HepG2 (cell line): ENCODE data around the gene RINL. TPM values are rescaled to one million over a fixed set of nuclear protein-coding genes. Genes with fewer than 3 reads are reported as not detected.
A peak's percentile ranks its signal among the peaks of the same experiment; 100 is the strongest.

Experiments used
- ADNP ChIP-seq: sonication (generic); formaldehyde crosslinking; IDR thresholded peaks from 2 replicates; pipeline ENCODE4 v1.4.0; 2020; ENCODE audit warnings: missing genetic modification reagents
- EZH2 ChIP-seq: conservative IDR thresholded peaks from 2 replicates; pipeline ENCODE4 v1.6.1; 2012; ENCODE audit warnings: mild to moderate bottlenecking, low read depth, low read length, moderate library complexity
- HDAC1 ChIP-seq: sonication (generic); formaldehyde crosslinking; IDR thresholded peaks from 2 replicates; pipeline ENCODE4 v1.5.1; 2020; ENCODE audit warnings: mild to moderate bottlenecking, missing genetic modification reagents
- ISX ChIP-seq: sonication (generic); formaldehyde crosslinking; conservative IDR thresholded peaks from 2 replicates; pipeline ENCODE4 v1.5.0; 2020; ENCODE audit warnings: missing genetic modification reagents
- JUN ChIP-seq: sonication (generic); formaldehyde crosslinking; IDR thresholded peaks from 2 replicates; pipeline ENCODE4 v1.4.0; 2020; ENCODE audit warnings: mild to moderate bottlenecking, missing genetic modification reagents
- MYC ChIP-seq: sonication (generic); formaldehyde crosslinking; IDR thresholded peaks from 2 replicates; pipeline ENCODE4 v1.9.0; 2021; ENCODE audit warnings: missing genetic modification reagents, borderline replicate concordance
- PCBP1 ChIP-seq: fragments of 200-400 bp; formaldehyde crosslinking; IDR thresholded peaks from 2 replicates; pipeline ENCODE4 v1.6.1; 2017; ENCODE audit warnings: mild to moderate bottlenecking, low read depth, low read length, borderline replicate concordance
- PHF20 ChIP-seq: sonication (generic); formaldehyde crosslinking; IDR thresholded peaks from 2 replicates; pipeline ENCODE4 v1.5.0; 2020; ENCODE audit warnings: mild to moderate bottlenecking, missing genetic modification reagents
- POLR2AphosphoS5 ChIP-seq: IDR thresholded peaks from 2 replicates; pipeline ENCODE4 v1.6.1; 2012; ENCODE audit warnings: low read depth, low read length
- RCOR2 ChIP-seq: IDR thresholded peaks from 2 replicates; pipeline ENCODE4 v1.6.1; 2016; ENCODE audit warnings: missing biosample characterization, missing genetic modification reagents
- SSRP1 ChIP-seq: IDR thresholded peaks from 2 replicates; pipeline ENCODE4 v1.6.1; 2016; ENCODE audit warnings: control low read depth
- XRCC5 ChIP-seq: fragments of 200-400 bp; formaldehyde crosslinking; optimal IDR thresholded peaks from 2 replicates; pipeline ENCODE3; 2017; ENCODE audit warnings: mild to moderate bottlenecking, low read length
- ZBTB38 ChIP-seq: sonication (generic); formaldehyde crosslinking; IDR thresholded peaks from 2 replicates; pipeline ENCODE4 v1.5.1; 2020; ENCODE audit warnings: mild to moderate bottlenecking, missing genetic modification reagents
- ZBTB42 ChIP-seq: sonication (generic); formaldehyde crosslinking; IDR thresholded peaks from 2 replicates; pipeline ENCODE4 v1.5.0; 2020; ENCODE audit warnings: mild to moderate bottlenecking, missing genetic modification reagents
- ZNF34 ChIP-seq: sonication (generic); formaldehyde crosslinking; IDR thresholded peaks from 2 replicates; pipeline ENCODE4 v1.4.0; 2020; ENCODE audit warnings: mild to moderate bottlenecking, missing genetic modification reagents, borderline replicate concordance
- ZNF547 ChIP-seq: sonication (generic); formaldehyde crosslinking; IDR thresholded peaks from 2 replicates; pipeline ENCODE4 v1.5.1; 2020; ENCODE audit warnings: mild to moderate bottlenecking, missing genetic modification reagents
- ZNF556 ChIP-seq: sonication (generic); formaldehyde crosslinking; IDR thresholded peaks from 2 replicates; pipeline ENCODE4 v1.4.0; 2020; ENCODE audit warnings: mild to moderate bottlenecking, missing genetic modification reagents, borderline replicate concordance
- ZNF576 ChIP-seq: sonication (generic); formaldehyde crosslinking; IDR thresholded peaks from 2 replicates; pipeline ENCODE4 v1.4.0; 2020; ENCODE audit warnings: mild to moderate bottlenecking, missing genetic modification reagents
- ZNF691 ChIP-seq: sonication (generic); formaldehyde crosslinking; IDR thresholded peaks from 2 replicates; pipeline ENCODE4 v1.4.0; 2020; ENCODE audit warnings: missing genetic modification reagents, low read depth, mild to moderate bottlenecking, borderline replicate concordance
- ZNF761 ChIP-seq: sonication (generic); formaldehyde crosslinking; conservative IDR thresholded peaks from 2 replicates; pipeline ENCODE4 v1.4.0; 2020; ENCODE audit warnings: mild to moderate bottlenecking, missing genetic modification reagents
- ZNF891 ChIP-seq: sonication (generic); formaldehyde crosslinking; IDR thresholded peaks from 2 replicates; pipeline ENCODE4 v1.5.0; 2020; ENCODE audit warnings: mild to moderate bottlenecking, missing genetic modification reagents
- polyA plus RNA-seq, 8 experiments: library from polyadenylated mRNA; depleted of rRNA in 3 of 8; stranded (reverse) in 7 of 8; unstranded in 1 of 8; fragments of >200 nt; fragmentation: Illumina TruSeq in 4 of 8; extraction: Trizol in 4 of 8; gene quantifications; 2 replicates each; pipeline versions ENCODE4 v1.2.1 to v1.2.3, GENCODE V29; 2011 to 2016; ENCODE audit warnings: low read depth in 4 of 8, missing spikeins in 1 of 8, mixed read lengths in 1 of 8; ENCODE audit not compliant: insufficient read depth in 1 of 8
- total RNA-seq, 5 experiments: library from RNA; depleted of rRNA; stranded (reverse); fragments of >200 nt; fragmentation: Illumina TruSeq; extraction: Trizol; gene quantifications; 2 replicates each; pipeline ENCODE4 v1.2.3, GENCODE V29; 2016; ENCODE audit warnings: low read depth in 1 of 5
- TF ChIP-seq, protein P1 (sequence below), 2 experiments: fragments of 450-650 bp in 1 of 2; sonication (generic) in 1 of 2; formaldehyde crosslinking; IDR thresholded peaks; 2 replicates each; pipeline versions ENCODE4 v1.5.0 to v1.8.0; 2020 to 2022; ENCODE audit warnings: mild to moderate bottlenecking in 1 of 2, missing genetic modification reagents in 1 of 2
- TF ChIP-seq, protein P2 (sequence below): sonication (generic); formaldehyde crosslinking; IDR thresholded peaks from 2 replicates; pipeline ENCODE4 v1.8.1; 2023; ENCODE audit warnings: missing genetic modification reagents, mild to moderate bottlenecking, borderline replicate concordance
- TF ChIP-seq, protein P3 (sequence below): sonication (generic); formaldehyde crosslinking; IDR thresholded peaks from 2 replicates; pipeline ENCODE4 v1.4.0; 2020; ENCODE audit warnings: missing genetic modification reagents
- TF ChIP-seq, protein P4 (sequence below): sonication (generic); formaldehyde crosslinking; conservative IDR thresholded peaks from 2 replicates; pipeline ENCODE4 v1.4.0; 2020; ENCODE audit warnings: missing genetic modification reagents

Gene RINL
- total and polyA plus RNA-seq, 2 of the 13 experiments (the other 11 are each of a cell fraction or from before 2014, with no cell fraction given) = 11.4 to 18.0 TPM

GRCh38 chr19:38899447-38900201 is 21.5 kb upstream of the RINL start, which contains the start of the genes NFKBIB and SIRT2 (continued):
- TF ChIP-seq, protein P1, sequence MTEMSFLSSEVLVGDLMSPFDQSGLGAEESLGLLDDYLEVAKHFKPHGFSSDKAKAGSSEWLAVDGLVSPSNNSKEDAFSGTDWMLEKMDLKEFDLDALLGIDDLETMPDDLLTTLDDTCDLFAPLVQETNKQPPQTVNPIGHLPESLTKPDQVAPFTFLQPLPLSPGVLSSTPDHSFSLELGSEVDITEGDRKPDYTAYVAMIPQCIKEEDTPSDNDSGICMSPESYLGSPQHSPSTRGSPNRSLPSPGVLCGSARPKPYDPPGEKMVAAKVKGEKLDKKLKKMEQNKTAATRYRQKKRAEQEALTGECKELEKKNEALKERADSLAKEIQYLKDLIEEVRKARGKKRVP (CRISPR knock-in tag; IDR thresholded peaks at IDR 0.05) = peak in 1 of 2 experiments; percentile 69; a peak in 2 of 4 replicates
- TF ChIP-seq PHF20 (CRISPR knock-in tag) (peak; percentile 68), ZNF556 (peak; percentile 68; the same call in 1 of the 2 replicates), MYC (peak; percentile 75; the same call in 1 of the 2 replicates), ZNF691 (CRISPR knock-in tag) (no peak; the same call in 1 of the 2 replicates), ZNF891 (CRISPR knock-in tag) (no peak), POLR2AphosphoS5 (no peak), ADNP (CRISPR knock-in tag) (no peak), ZBTB42 (no peak), XRCC5 (peak; percentile 48), SSRP1 (CRISPR knock-in tag) (no peak), RCOR2 (no peak), ZNF547 (CRISPR knock-in tag) (peak; percentile 15; the same call in 1 of the 2 replicates), ZNF34 (0 out of 2 replicates have a peak, but pooled peaks have one; percentile 10), ZNF761 (peak; percentile 79), ISX (no peak), JUN (CRISPR knock-in tag) (no peak), PCBP1 (0 out of 2 replicates have a peak, but pooled peaks have one; percentile 90), EZH2 (no peak), ZBTB38 (0 out of 2 replicates have a peak, but pooled peaks have one; percentile 33), ZNF576 (no peak), HDAC1 (CRISPR knock-in tag) (peak; percentile 82)
- TF ChIP-seq, protein P2, sequence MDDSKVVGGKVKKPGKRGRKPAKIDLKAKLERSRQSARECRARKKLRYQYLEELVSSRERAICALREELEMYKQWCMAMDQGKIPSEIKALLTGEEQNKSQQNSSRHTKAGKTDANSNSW (CRISPR knock-in tag) = no peak
- TF ChIP-seq, protein P3, sequence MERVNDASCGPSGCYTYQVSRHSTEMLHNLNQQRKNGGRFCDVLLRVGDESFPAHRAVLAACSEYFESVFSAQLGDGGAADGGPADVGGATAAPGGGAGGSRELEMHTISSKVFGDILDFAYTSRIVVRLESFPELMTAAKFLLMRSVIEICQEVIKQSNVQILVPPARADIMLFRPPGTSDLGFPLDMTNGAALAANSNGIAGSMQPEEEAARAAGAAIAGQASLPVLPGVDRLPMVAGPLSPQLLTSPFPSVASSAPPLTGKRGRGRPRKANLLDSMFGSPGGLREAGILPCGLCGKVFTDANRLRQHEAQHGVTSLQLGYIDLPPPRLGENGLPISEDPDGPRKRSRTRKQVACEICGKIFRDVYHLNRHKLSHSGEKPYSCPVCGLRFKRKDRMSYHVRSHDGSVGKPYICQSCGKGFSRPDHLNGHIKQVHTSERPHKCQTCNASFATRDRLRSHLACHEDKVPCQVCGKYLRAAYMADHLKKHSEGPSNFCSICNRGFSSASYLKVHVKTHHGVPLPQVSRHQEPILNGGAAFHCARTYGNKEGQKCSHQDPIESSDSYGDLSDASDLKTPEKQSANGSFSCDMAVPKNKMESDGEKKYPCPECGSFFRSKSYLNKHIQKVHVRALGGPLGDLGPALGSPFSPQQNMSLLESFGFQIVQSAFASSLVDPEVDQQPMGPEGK (CRISPR knock-in tag) = peak; percentile 97
- TF ChIP-seq, protein P4, sequence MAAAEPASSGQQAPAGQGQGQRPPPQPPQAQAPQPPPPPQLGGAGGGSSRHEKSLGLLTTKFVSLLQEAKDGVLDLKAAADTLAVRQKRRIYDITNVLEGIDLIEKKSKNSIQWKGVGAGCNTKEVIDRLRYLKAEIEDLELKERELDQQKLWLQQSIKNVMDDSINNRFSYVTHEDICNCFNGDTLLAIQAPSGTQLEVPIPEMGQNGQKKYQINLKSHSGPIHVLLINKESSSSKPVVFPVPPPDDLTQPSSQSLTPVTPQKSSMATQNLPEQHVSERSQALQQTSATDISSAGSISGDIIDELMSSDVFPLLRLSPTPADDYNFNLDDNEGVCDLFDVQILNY = peak; percentile 6; the same call in 1 of the 2 replicates
